AG04449 (cell line): ENCODE measurements around the gene LZTR1.

ENCODE experiments used
- CTCF ChIA-PET: fragments of 350-600 bp; formaldehyde crosslinking; extraction: SDS; loops from one replicate; lab custom pipeline; 2021; ENCODE audit warnings: antibody characterized with exemption; lab: Yijun Ruan, JAX
- POLR2A ChIA-PET: fragments of 400-600, 350-600 bp; formaldehyde crosslinking; extraction: SDS; loops from one replicate; lab custom pipeline; 2020; ENCODE audit warnings: antibody characterized with exemption, inconsistent platforms; lab: Yijun Ruan, JAX
- DNase-seq: peaks from one replicate; pipeline ENCODE4 v3.0.0-alpha.2; 2010; ENCODE audit warnings: low read depth, low spot score
- H3K4me3 ChIP-seq: 2 replicates; pipeline ENCODE4 v1.5.1; 2011; ENCODE audit warnings: low read depth, mild to moderate bottlenecking, control low read depth, low read length
- CTCF ChIP-seq: IDR thresholded peaks from one replicate; pipeline ENCODE4 v1.5.1; 2011; ENCODE audit warnings: mild to moderate bottlenecking, moderate library complexity, low read length, control low read depth, inconsistent platforms; ENCODE audit not compliant: insufficient read depth; ENCODE audit errors: missing control alignments

The LZTR1 gene

DNA sequence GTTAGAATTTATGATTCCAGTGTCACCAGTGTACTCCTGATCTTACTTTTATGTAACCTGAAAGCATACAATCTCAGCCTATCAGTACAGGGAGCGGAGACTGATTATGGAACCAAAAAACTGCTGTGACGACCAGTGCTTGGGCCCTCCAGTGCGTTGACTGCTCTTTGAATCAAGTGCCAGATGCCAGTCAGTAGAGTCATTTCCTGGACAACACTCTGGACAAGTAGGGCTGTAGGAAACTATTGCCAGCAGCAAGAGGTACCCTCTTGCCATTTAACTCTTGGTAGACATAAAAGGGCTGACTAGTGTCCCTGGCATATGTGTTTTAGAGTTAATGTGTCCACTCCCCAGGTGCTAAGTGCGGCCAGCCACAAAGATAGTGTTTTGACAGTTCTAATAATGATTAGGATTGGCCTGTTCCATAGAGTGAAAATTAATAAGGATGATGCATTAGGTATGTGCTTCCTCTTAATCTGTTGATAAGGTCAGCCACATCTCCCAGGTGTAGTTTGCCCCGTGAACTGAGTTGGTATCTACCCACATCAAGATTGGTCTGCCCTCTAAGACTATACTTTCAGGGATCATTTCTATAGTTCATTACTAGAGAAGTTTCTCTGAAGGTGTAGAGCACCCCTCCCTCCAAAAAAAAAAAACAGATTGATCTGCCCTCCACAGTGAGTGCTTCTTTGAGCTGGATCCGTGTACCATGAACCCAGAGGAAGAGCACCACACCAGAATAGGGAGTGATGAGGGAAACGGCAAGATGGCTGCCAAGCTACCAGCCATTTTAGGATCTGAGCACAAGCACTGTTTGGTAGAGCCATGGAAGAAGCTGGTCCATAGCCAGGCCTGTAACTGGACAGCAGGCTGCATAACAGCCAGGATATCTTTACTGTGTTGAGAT lies 35.8 kb upstream of the LZTR1 start:
- TF ChIP-seq CTCF, result no peak
- DNase-seq, result no peak

DNA sequence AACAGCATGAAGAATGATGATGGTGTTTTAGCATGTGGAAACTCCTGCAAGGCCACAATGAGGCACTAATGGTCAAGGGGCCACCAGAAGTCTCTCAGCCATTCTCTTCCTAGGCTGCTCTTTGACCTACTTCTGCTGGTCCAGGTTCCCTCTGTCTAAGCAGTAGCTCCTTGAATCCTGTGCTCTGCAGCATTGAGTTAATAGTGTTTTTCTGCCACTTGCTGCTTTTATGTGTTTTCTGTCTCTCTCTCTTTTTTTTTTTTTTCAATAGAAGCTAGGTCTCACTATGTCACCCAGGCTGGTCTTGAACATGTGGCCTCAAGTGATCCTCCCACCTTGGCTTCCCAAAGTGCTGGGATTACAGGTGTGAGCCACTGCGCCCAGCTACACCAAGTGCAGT lies 35.1 kb upstream of the LZTR1 start:
- H3K4me3 ChIP-seq, result no peak overlapping the region
- DNase-seq, result no peak
- CTCF ChIA-PET, result interaction anchor here (1.2 to 7.1 kb wide), 2 partner anchors 14 to 61 kb away, joined by 3 to 54 read pairs; no protein-coding TSS in a partner anchor
- no peak for TF ChIP-seq CTCF
- POLR2A ChIA-PET, result no interaction called here

More for the DNA sequence above, 35.8 kb upstream of the LZTR1 start:
- H3K4me3 ChIP-seq, result no peak overlapping the region
- CTCF ChIA-PET, result interaction anchor here (1.2 to 7.1 kb wide), 2 partner anchors 15 to 61 kb away, joined by 3 to 54 read pairs; no protein-coding TSS in a partner anchor
- POLR2A ChIA-PET, result no interaction called here

DNA sequence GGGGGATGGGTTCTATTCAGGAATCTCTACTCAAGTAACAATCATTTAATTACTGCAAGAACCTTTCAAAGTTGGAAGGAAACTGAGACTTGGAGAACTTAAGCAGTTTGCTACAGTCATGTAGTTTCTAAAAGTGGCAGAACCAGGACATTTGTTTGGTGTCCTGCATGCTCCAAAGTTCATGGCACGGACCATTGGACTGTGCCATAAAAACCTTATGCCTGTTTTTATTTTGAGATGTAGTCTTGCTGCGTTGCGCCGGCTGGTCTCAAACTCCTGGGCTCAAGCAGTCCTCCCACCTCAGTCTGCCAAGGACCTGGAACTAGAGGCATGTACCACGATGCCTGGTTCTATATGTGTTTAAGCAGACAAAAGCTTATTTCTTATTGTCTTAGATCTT lies 33.6 kb upstream of the LZTR1 start:
- ChIA-PET POLR2A (no interaction called here), CTCF (interaction anchor here (1.3 to 7.1 kb wide), 3 partner anchors 13 to 63 kb away, joined by 5 to 54 read pairs (median 6); partner anchors contain the start of gene CRKL)
- H3K4me3 ChIP-seq, result no peak overlapping the region
- TF ChIP-seq CTCF, result no peak
- no peak for DNase-seq

GRCh38 chr22:20948989-20949388 lies 33.1 kb upstream of the LZTR1 start:
- CTCF ChIA-PET, result interaction anchor here (0.8 to 7.1 kb wide), 4 partner anchors 11 to 63 kb away, joined by 3 to 54 read pairs (median 6); partner anchors contain the start of gene CRKL
- DNase-seq, result no peak
- TF ChIP-seq CTCF, result no peak
- H3K4me3 ChIP-seq, result no peak overlapping the region
- POLR2A ChIA-PET, result no interaction called here

- DNase-seq, result no peak
- no peak overlapping the region for H3K4me3 ChIP-seq
- no peak for TF ChIP-seq CTCF
- CTCF ChIA-PET, result interaction anchor here (0.8 to 7.1 kb wide), 3 partner anchors 12 to 64 kb away, joined by 3 to 54 read pairs (median 5); no protein-coding TSS in a partner anchor
- POLR2A ChIA-PET, result no interaction called here
These were observed 32.4 kb upstream of the LZTR1 start for GRCh38 chr22:20949698-20950183.
